ENCODE data around the gene PGF.

Gene PGF

GRCh38 chr14:74917178-74917543 lies 38.2 kb downstream of the PGF start:
- no peaks in the 10 kb centered on the region for H3K9me3 ChIP-seq (ENCODE audit: control insufficient read depth in 2 of 2, low read length in 2 of 2)
- H3K4me3 ChIP-seq (ENCODE audit: low read length in 2 of 2): no peak overlapping the region
- peak overlapping the region; percentile 41 for H3K27ac ChIP-seq (ENCODE audit: low read length)
- peaks cover 0 to 2% of the 10 kb centered on the region in 2 donors for H3K36me3 ChIP-seq (ENCODE audit: control insufficient read depth in 2 of 2, insufficient read depth in 2 of 2, low read length in 2 of 2)
- peaks cover 19% of the 10 kb centered on the region for H3K4me1 ChIP-seq (ENCODE audit: control insufficient read depth, insufficient read depth, low read length)
- H3K9ac ChIP-seq (ENCODE audit: low read length in 2 of 2): no peak overlapping the region
- H3K27me3 ChIP-seq (ENCODE audit: control insufficient read depth in 1 of 2, insufficient read depth in 2 of 2, low read length in 2 of 2): no peaks in the 10 kb centered on the region

GRCh38 chr14:74915826-74916225 lies 39.6 kb downstream of the PGF start:
- H3K27ac ChIP-seq (ENCODE audit: low read length): peak overlapping the region; percentile 31
- H3K9ac ChIP-seq (ENCODE audit: low read length in 2 of 2): no peak overlapping the region

GRCh38 chr14:74915426-74915825 lies 40.0 kb downstream of the PGF start:
- H3K4me1 ChIP-seq (ENCODE audit: control insufficient read depth, insufficient read depth, low read length): peaks cover 18% of the 10 kb centered on the region
- H3K4me3 ChIP-seq (ENCODE audit: low read length in 2 of 2): no peak overlapping the region
- H3K9ac ChIP-seq (ENCODE audit: low read length in 2 of 2): no peak overlapping the region
- peak overlapping the region; percentile 31 for H3K27ac ChIP-seq (ENCODE audit: low read length)
- no peaks in the 10 kb centered on the region for H3K9me3 ChIP-seq (ENCODE audit: control insufficient read depth in 2 of 2, low read length in 2 of 2)
- peaks cover 0 to 2% of the 10 kb centered on the region in 2 donors for H3K36me3 ChIP-seq (ENCODE audit: control insufficient read depth in 2 of 2, insufficient read depth in 2 of 2, low read length in 2 of 2)
- no peaks in the 10 kb centered on the region for H3K27me3 ChIP-seq (ENCODE audit: control insufficient read depth in 1 of 2, insufficient read depth in 2 of 2, low read length in 2 of 2)

More at GRCh38 chr14:74915826-74916225, 39.6 kb downstream of the PGF start:
- H3K27me3 ChIP-seq (ENCODE audit: control insufficient read depth in 1 of 2, insufficient read depth in 2 of 2, low read length in 2 of 2): no peaks in the 10 kb centered on the region
- no peaks in the 10 kb centered on the region for H3K9me3 ChIP-seq (ENCODE audit: control insufficient read depth in 2 of 2, low read length in 2 of 2)
- peaks cover 18% of the 10 kb centered on the region for H3K4me1 ChIP-seq (ENCODE audit: control insufficient read depth, insufficient read depth, low read length)
- H3K4me3 ChIP-seq (ENCODE audit: low read length in 2 of 2): no peak overlapping the region
- peaks cover 0 to 2% of the 10 kb centered on the region in 2 donors for H3K36me3 ChIP-seq (ENCODE audit: control insufficient read depth in 2 of 2, insufficient read depth in 2 of 2, low read length in 2 of 2)

GRCh38 chr14:74913986-74914573 lies 41.3 kb downstream of the PGF start:
- peaks cover 0 to 2% of the 10 kb centered on the region in 2 donors for H3K36me3 ChIP-seq (ENCODE audit: control insufficient read depth in 2 of 2, insufficient read depth in 2 of 2, low read length in 2 of 2)
- peaks cover 18% of the 10 kb centered on the region for H3K4me1 ChIP-seq (ENCODE audit: control insufficient read depth, insufficient read depth, low read length)
- H3K27ac ChIP-seq (ENCODE audit: low read length): no peak overlapping the region
- H3K4me3 ChIP-seq (ENCODE audit: low read length in 2 of 2): no peak overlapping the region
- no peaks in the 10 kb centered on the region for H3K9me3 ChIP-seq (ENCODE audit: control insufficient read depth in 2 of 2, low read length in 2 of 2)
- peak overlapping the region in 1 of 2 donors; percentile 31 for H3K9ac ChIP-seq (ENCODE audit: low read length in 2 of 2)
- H3K27me3 ChIP-seq (ENCODE audit: control insufficient read depth in 1 of 2, insufficient read depth in 2 of 2, low read length in 2 of 2): no peaks in the 10 kb centered on the region

- Histone ChIP-seq H3K9me3 (ENCODE audit: control insufficient read depth in 2 of 2, low read length in 2 of 2) (no peaks in the 10 kb centered on the region), H3K36me3 (ENCODE audit: control insufficient read depth in 2 of 2, insufficient read depth in 2 of 2, low read length in 2 of 2) (peaks cover 0 to 2% of the 10 kb centered on the region in 2 donors), H3K9ac (ENCODE audit: low read length in 2 of 2) (no peak overlapping the region), H3K4me3 (ENCODE audit: low read length in 2 of 2) (no peak overlapping the region), H3K27me3 (ENCODE audit: control insufficient read depth in 1 of 2, insufficient read depth in 2 of 2, low read length in 2 of 2) (no peaks in the 10 kb centered on the region), H3K27ac (ENCODE audit: low read length) (no peak overlapping the region), H3K4me1 (ENCODE audit: control insufficient read depth, insufficient read depth, low read length) (peaks cover 17% of the 10 kb centered on the region)
These were observed 41.9 kb downstream of the PGF start for GRCh38 chr14:74913393-74913910.

GRCh38 chr14:74912801-74913200 lies 42.6 kb downstream of the PGF start:
- H3K36me3 ChIP-seq (ENCODE audit: control insufficient read depth in 2 of 2, insufficient read depth in 2 of 2, low read length in 2 of 2): peaks cover 0 to 2% of the 10 kb centered on the region in 2 donors
- H3K9me3 ChIP-seq (ENCODE audit: control insufficient read depth in 2 of 2, low read length in 2 of 2): no peaks in the 10 kb centered on the region
- no peaks in the 10 kb centered on the region for H3K27me3 ChIP-seq (ENCODE audit: control insufficient read depth in 1 of 2, insufficient read depth in 2 of 2, low read length in 2 of 2)
- no peak overlapping the region for H3K9ac ChIP-seq (ENCODE audit: low read length in 2 of 2)
- no peak overlapping the region for H3K4me3 ChIP-seq (ENCODE audit: low read length in 2 of 2)
- H3K4me1 ChIP-seq (ENCODE audit: control insufficient read depth, insufficient read depth, low read length): peaks cover 16% of the 10 kb centered on the region
- H3K27ac ChIP-seq (ENCODE audit: low read length): no peak overlapping the region

- Histone ChIP-seq H3K9me3 (ENCODE audit: control insufficient read depth in 2 of 2, low read length in 2 of 2) (no peaks in the 10 kb centered on the region), H3K36me3 (ENCODE audit: control insufficient read depth in 2 of 2, insufficient read depth in 2 of 2, low read length in 2 of 2) (peaks cover 0 to 2% of the 10 kb centered on the region in 2 donors), H3K4me1 (ENCODE audit: control insufficient read depth, insufficient read depth, low read length) (peaks cover 18% of the 10 kb centered on the region), H3K27ac (ENCODE audit: low read length) (no peak overlapping the region), H3K27me3 (ENCODE audit: control insufficient read depth in 1 of 2, insufficient read depth in 2 of 2, low read length in 2 of 2) (no peaks in the 10 kb centered on the region), H3K9ac (ENCODE audit: low read length in 2 of 2) (no peak overlapping the region), H3K4me3 (ENCODE audit: low read length in 2 of 2) (no peak overlapping the region)
These were observed 43.3 kb downstream of the PGF start for GRCh38 chr14:74912111-74912510.

GRCh38 chr14:74911704-74912103 lies 43.7 kb downstream of the PGF start:
- peaks cover 15% of the 10 kb centered on the region for H3K4me1 ChIP-seq (ENCODE audit: control insufficient read depth, insufficient read depth, low read length)
- H3K36me3 ChIP-seq (ENCODE audit: control insufficient read depth in 2 of 2, insufficient read depth in 2 of 2, low read length in 2 of 2): no peaks in the 10 kb centered on the region
- no peak overlapping the region for H3K4me3 ChIP-seq (ENCODE audit: low read length in 2 of 2)
- H3K9ac ChIP-seq (ENCODE audit: low read length in 2 of 2): no peak overlapping the region
- no peaks in the 10 kb centered on the region for H3K9me3 ChIP-seq (ENCODE audit: control insufficient read depth in 2 of 2, low read length in 2 of 2)
- no peak overlapping the region for H3K27ac ChIP-seq (ENCODE audit: low read length)
- no peaks in the 10 kb centered on the region for H3K27me3 ChIP-seq (ENCODE audit: control insufficient read depth in 1 of 2, insufficient read depth in 2 of 2, low read length in 2 of 2)

- no peaks in the 10 kb centered on the region for H3K36me3 ChIP-seq (ENCODE audit: control insufficient read depth in 2 of 2, insufficient read depth in 2 of 2, low read length in 2 of 2)
- H3K4me1 ChIP-seq (ENCODE audit: control insufficient read depth, insufficient read depth, low read length): peaks cover 11% of the 10 kb centered on the region
- H3K4me3 ChIP-seq (ENCODE audit: low read length in 2 of 2): no peak overlapping the region
- no peak overlapping the region for H3K9ac ChIP-seq (ENCODE audit: low read length in 2 of 2)
- no peak overlapping the region for H3K27ac ChIP-seq (ENCODE audit: low read length)
- no peaks in the 10 kb centered on the region for H3K9me3 ChIP-seq (ENCODE audit: control insufficient read depth in 2 of 2, low read length in 2 of 2)
- H3K27me3 ChIP-seq (ENCODE audit: control insufficient read depth in 1 of 2, insufficient read depth in 2 of 2, low read length in 2 of 2): no peaks in the 10 kb centered on the region
These were observed 44.2 kb downstream of the PGF start for GRCh38 chr14:74911221-74911620.

GRCh38 chr14:74910556-74910955 lies 44.8 kb downstream of the PGF start:
- Histone ChIP-seq H3K27ac (ENCODE audit: low read length) (no peak overlapping the region), H3K9ac (ENCODE audit: low read length in 2 of 2) (no peak overlapping the region), H3K4me1 (ENCODE audit: control insufficient read depth, insufficient read depth, low read length) (peaks cover 16% of the 10 kb centered on the region)

GRCh38 chr14:74909911-74910310 lies 45.5 kb downstream of the PGF start:
- Histone ChIP-seq H3K4me1 (ENCODE audit: control insufficient read depth, insufficient read depth, low read length) (peaks cover 22% of the 10 kb centered on the region), H3K27ac (ENCODE audit: low read length) (no peak overlapping the region), H3K4me3 (ENCODE audit: low read length in 2 of 2) (no peak overlapping the region), H3K36me3 (ENCODE audit: control insufficient read depth in 2 of 2, insufficient read depth in 2 of 2, low read length in 2 of 2) (peaks cover 0 to 3% of the 10 kb centered on the region in 2 donors), H3K9me3 (ENCODE audit: control insufficient read depth in 2 of 2, low read length in 2 of 2) (no peaks in the 10 kb centered on the region), H3K27me3 (ENCODE audit: control insufficient read depth in 1 of 2, insufficient read depth in 2 of 2, low read length in 2 of 2) (no peaks in the 10 kb centered on the region), H3K9ac (ENCODE audit: low read length in 2 of 2) (no peak overlapping the region)

More at GRCh38 chr14:74910556-74910955, 44.8 kb downstream of the PGF start:
- H3K4me3 ChIP-seq (ENCODE audit: low read length in 2 of 2): no peak overlapping the region
- H3K27me3 ChIP-seq (ENCODE audit: control insufficient read depth in 1 of 2, insufficient read depth in 2 of 2, low read length in 2 of 2): no peaks in the 10 kb centered on the region
- H3K36me3 ChIP-seq (ENCODE audit: control insufficient read depth in 2 of 2, insufficient read depth in 2 of 2, low read length in 2 of 2): no peaks in the 10 kb centered on the region
- no peaks in the 10 kb centered on the region for H3K9me3 ChIP-seq (ENCODE audit: control insufficient read depth in 2 of 2, low read length in 2 of 2)
